Measurements from ENCODE around the gene HLA-B. TPM values are rescaled to one million over a fixed set of nuclear protein-coding genes. Genes with fewer than 3 reads are reported as not detected.
"Not testable (repeated sequence)": the region's sequence is repeated elsewhere in the genome, so short reads cannot be mapped to it uniquely, and the experiment has no call there.

HLA-B gene
- total RNA-seq (2014; rRNA removed; shearing (Covaris generic)): 5,375 and 6,541 TPM in 2 replicates

GRCh38 chr6:31356946-31357466 is at the start of gene HLA-B:
HLA-B (minus strand) TSS chr6:31357179; CDS start chr6:31357158, 21 bp downstream.
- DNase-seq (ENCODE audit: low read depth): peak; percentile 97

GRCh38 chr6:31405996-31406395 is 49.0 kb upstream of the HLA-B start:
- DNase-seq (ENCODE audit: low read depth): no peak

GRCh38 chr6:31404061-31404364 is 47.0 kb upstream of the HLA-B start:
- not testable (repeated sequence) for DNase-seq (ENCODE audit: low read depth)

- peak; percentile 98 for DNase-seq (ENCODE audit: low read depth)
Observed at GRCh38 chr6:31403283-31404060, 46.5 kb upstream of the HLA-B start, which contains the start of gene MICA. MICA (plus strand) TSS chr6:31403595; CDS start chr6:31403633, 38 bp downstream.

GRCh38 chr6:31402324-31403282 is 45.6 kb upstream of the HLA-B start:
- peak; percentile 77 for DNase-seq (ENCODE audit: low read depth)

- peak; percentile 96 for DNase-seq (ENCODE audit: low read depth)
Observed at GRCh38 chr6:31401403-31401802, 44.4 kb upstream of the HLA-B start.

GRCh38 chr6:31400467-31401289 is 43.7 kb upstream of the HLA-B start:
- DNase-seq (ENCODE audit: low read depth): peak; percentile 81

- peak; percentile 93 for DNase-seq (ENCODE audit: low read depth)
Observed at GRCh38 chr6:31399589-31400466, 42.8 kb upstream of the HLA-B start.

- DNase-seq (ENCODE audit: low read depth): no peak
Observed at GRCh38 chr6:31397901-31398525, 41.0 kb upstream of the HLA-B start.

- DNase-seq (ENCODE audit: low read depth): not testable (repeated sequence)
Observed at GRCh38 chr6:31397153-31397499, 40.1 kb upstream of the HLA-B start.

GRCh38 chr6:31396422-31397152 is 39.6 kb upstream of the HLA-B start:
- DNase-seq (ENCODE audit: low read depth): peak; percentile 86

GRCh38 chr6:31395832-31396231 is 38.9 kb upstream of the HLA-B start:
- DNase-seq (ENCODE audit: low read depth): no peak

GRCh38 chr6:31394381-31394780 is 37.4 kb upstream of the HLA-B start:
- no peak for DNase-seq (ENCODE audit: low read depth)

GRCh38 chr6:31393932-31394331 is 37.0 kb upstream of the HLA-B start:
- no peak for DNase-seq (ENCODE audit: low read depth)

GRCh38 chr6:31389802-31390132 is 32.8 kb upstream of the HLA-B start:
- not testable (repeated sequence) for DNase-seq (ENCODE audit: low read depth)

- not testable (repeated sequence) for DNase-seq (ENCODE audit: low read depth)
Observed at GRCh38 chr6:31388916-31389801, 32.2 kb upstream of the HLA-B start.

GRCh38 chr6:31386977-31387376 is 30.0 kb upstream of the HLA-B start:
- DNase-seq (ENCODE audit: low read depth): no peak

GRCh38 chr6:31386099-31386498 is 29.1 kb upstream of the HLA-B start:
- no peak for DNase-seq (ENCODE audit: low read depth)
